Measurements from ENCODE around the gene SVEP1.

DNA sequence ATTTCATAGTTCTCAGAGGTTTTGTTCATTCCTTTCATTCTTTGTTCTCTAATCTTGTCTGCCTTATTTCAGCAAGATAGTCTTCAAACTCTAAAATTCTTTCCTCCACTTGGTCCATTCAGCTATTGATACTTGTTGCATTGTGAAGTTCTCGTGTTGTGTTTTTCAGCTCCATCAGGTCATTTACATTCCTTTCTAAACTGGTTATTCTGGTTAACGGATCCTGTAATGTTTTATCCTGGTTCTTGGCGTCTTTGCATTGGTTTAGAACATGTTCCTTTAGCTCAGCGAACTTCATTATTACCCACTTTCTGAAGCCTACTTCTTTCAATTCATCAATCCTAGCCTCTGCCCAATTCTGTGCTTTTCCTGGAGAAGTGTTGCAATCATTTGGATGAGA, 196.8 kb downstream of the SVEP1 start:
- TF ChIP-seq, protein P1, sequence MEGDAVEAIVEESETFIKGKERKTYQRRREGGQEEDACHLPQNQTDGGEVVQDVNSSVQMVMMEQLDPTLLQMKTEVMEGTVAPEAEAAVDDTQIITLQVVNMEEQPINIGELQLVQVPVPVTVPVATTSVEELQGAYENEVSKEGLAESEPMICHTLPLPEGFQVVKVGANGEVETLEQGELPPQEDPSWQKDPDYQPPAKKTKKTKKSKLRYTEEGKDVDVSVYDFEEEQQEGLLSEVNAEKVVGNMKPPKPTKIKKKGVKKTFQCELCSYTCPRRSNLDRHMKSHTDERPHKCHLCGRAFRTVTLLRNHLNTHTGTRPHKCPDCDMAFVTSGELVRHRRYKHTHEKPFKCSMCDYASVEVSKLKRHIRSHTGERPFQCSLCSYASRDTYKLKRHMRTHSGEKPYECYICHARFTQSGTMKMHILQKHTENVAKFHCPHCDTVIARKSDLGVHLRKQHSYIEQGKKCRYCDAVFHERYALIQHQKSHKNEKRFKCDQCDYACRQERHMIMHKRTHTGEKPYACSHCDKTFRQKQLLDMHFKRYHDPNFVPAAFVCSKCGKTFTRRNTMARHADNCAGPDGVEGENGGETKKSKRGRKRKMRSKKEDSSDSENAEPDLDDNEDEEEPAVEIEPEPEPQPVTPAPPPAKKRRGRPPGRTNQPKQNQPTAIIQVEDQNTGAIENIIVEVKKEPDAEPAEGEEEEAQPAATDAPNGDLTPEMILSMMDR (conservative IDR thresholded peaks at IDR 0.05; ENCODE audit: low read length) = no peak
- TF ChIP-seq EZH2phosphoT487 (IDR thresholded peaks at IDR 0.05; ENCODE audit: borderline replicate concordance, low read depth, low read length) = no peak
